Measurements from ENCODE around the gene BCL11A.

The BCL11A gene

DNA sequence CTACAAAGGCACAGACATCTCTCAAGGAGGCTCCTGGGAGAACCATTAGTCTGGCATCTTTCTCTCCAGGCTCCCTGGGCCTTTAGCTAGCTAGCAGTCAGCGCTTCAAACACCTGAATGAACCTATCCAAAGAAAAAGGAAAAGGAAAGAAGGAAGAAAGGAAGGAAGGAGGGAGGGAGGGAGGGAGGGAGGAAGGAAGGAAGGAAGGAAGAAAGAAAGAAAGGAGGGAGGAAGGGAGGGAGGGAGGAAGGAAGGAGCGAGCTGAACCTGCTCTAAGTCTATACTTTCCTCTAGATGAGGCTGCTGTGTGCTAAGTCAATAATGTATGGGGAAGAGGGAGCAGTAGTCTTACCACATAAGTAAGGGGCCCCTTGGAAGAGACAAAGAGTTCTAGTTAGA is 5.1 kb upstream of the BCL11A start:
- TF ChIP-seq, protein P1, sequence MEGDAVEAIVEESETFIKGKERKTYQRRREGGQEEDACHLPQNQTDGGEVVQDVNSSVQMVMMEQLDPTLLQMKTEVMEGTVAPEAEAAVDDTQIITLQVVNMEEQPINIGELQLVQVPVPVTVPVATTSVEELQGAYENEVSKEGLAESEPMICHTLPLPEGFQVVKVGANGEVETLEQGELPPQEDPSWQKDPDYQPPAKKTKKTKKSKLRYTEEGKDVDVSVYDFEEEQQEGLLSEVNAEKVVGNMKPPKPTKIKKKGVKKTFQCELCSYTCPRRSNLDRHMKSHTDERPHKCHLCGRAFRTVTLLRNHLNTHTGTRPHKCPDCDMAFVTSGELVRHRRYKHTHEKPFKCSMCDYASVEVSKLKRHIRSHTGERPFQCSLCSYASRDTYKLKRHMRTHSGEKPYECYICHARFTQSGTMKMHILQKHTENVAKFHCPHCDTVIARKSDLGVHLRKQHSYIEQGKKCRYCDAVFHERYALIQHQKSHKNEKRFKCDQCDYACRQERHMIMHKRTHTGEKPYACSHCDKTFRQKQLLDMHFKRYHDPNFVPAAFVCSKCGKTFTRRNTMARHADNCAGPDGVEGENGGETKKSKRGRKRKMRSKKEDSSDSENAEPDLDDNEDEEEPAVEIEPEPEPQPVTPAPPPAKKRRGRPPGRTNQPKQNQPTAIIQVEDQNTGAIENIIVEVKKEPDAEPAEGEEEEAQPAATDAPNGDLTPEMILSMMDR (IDR thresholded peaks at IDR 0.05; ENCODE audit: insufficient read depth, low read length, poor library complexity, severe bottlenecking) = no peak
- Histone ChIP-seq H3K27me3 (replicated peaks; ENCODE audit: control insufficient read depth, insufficient read depth, low read length) (no peaks in the 10 kb centered on the region), H3K36me3 (ENCODE audit: control insufficient read depth, insufficient read depth, low read length) (no peaks in the 10 kb centered on the region), H3K4me3 (replicated peaks; ENCODE audit: low read depth, low read length) (no peak overlapping the region)
- DNase-seq (ENCODE audit: extremely low read depth, insufficient read length) = no peak

DNA sequence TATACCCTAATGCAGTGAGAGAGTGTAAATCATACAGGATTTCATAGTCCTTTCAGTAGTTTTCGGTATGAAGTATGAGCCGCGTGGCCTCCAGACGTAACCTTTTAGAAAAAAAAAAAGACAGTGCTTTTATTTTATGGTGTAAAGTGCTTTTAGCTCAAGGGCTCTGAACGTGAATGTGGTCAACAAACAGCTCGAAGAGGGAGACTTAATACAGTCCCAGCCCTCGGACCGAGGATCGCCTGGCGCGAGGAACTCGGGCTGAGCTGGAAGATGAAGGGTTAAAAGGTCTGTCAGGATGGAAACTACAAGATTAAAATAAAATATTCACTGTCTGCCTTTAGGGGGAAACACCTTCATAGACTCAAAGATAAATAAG is 4.0 kb upstream of the BCL11A start:
- no peak for DNase-seq (ENCODE audit: extremely low read depth, insufficient read length)
- TF ChIP-seq, protein P1 (IDR thresholded peaks at IDR 0.05; ENCODE audit: insufficient read depth, low read length, poor library complexity, severe bottlenecking) = no peak
- Histone ChIP-seq H3K4me3 (replicated peaks; ENCODE audit: low read depth, low read length) (no peak overlapping the region), H3K27me3 (replicated peaks; ENCODE audit: control insufficient read depth, insufficient read depth, low read length) (no peaks in the 10 kb centered on the region; the same call in 1 of the 2 replicates), H3K36me3 (ENCODE audit: control insufficient read depth, insufficient read depth, low read length) (no peaks in the 10 kb centered on the region)

DNA sequence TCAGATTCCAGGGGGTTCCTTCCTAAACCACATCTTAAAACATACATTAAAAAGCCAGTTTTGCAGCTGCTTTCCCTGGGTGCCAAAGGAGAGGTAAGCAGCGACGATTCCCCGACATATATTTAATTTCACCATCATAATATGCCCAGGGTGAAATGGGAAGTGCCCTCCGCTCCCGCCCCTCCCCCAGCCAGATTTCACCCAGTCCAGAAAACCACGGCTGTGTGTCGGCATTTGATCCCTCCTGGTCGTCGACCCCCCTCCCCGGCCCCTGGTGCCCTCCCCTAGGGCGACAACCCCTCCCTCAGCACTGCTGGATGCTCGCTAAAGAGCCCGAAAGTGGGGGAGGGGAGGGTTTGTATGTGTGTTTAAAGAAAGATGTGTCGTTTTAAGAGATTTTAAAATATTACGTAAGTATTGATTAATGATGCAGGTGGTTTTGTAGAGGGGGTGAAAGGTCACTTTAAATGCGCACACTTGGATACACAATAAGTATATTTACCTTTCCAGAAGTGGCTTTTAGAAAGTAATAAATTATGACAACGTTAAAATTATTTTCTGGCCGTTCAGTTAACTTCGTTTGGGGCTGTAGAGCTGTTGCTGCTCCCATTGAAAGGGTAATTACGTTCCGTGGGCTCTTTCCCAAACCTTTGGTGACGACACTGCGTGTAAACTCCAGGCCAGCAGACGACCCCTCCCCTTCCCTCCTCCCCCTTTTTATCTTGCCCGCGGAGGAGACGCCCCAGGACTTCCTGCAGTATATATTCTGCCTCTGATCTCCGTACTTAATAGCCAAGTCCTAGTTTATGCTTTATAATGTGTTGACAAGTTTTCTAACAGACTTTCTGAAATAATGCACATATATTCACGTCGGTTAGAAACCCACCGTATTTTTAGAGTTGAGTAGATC is 3.4 kb upstream of the BCL11A start:
- TF ChIP-seq, protein P1 (IDR thresholded peaks at IDR 0.05; ENCODE audit: insufficient read depth, low read length, poor library complexity, severe bottlenecking) = no peak
- H3K27me3 ChIP-seq (replicated peaks; ENCODE audit: control insufficient read depth, insufficient read depth, low read length) = no peaks in the 10 kb centered on the region; the same call in 1 of the 2 replicates
- DNase-seq (ENCODE audit: extremely low read depth, insufficient read length) = no peak
- peak overlapping the region; percentile 9 for H3K4me3 ChIP-seq (replicated peaks; ENCODE audit: low read depth, low read length)
- no peaks in the 10 kb centered on the region for H3K36me3 ChIP-seq (ENCODE audit: control insufficient read depth, insufficient read depth, low read length)

DNA sequence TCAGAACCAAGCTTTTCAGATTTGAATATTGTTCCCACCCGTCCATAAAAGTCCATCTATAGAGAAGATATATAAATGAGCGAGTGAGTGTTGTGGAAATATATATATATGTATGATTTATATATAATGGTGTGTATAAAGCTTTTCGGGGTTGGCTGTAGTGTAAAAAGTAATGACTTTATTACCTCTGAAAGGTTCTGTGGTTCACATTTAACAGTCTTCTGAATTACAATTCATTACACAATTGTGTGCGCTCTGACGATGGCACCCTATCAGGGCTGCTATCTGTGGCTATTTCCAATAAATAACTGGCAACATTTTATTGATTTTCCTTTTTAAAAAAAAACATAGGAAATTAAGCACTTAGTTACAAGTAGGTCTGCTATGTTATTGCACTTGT is 2.7 kb upstream of the BCL11A start:
- Histone ChIP-seq H3K4me3 (replicated peaks; ENCODE audit: low read depth, low read length) (peak overlapping the region; percentile 81), H3K27me3 (replicated peaks; ENCODE audit: control insufficient read depth, insufficient read depth, low read length) (no peaks in the 10 kb centered on the region; the same call in 1 of the 2 replicates), H3K36me3 (ENCODE audit: control insufficient read depth, insufficient read depth, low read length) (no peaks in the 10 kb centered on the region)
- no peak for DNase-seq (ENCODE audit: extremely low read depth, insufficient read length)
- TF ChIP-seq, protein P1 (IDR thresholded peaks at IDR 0.05; ENCODE audit: insufficient read depth, low read length, poor library complexity, severe bottlenecking) = no peak

DNA sequence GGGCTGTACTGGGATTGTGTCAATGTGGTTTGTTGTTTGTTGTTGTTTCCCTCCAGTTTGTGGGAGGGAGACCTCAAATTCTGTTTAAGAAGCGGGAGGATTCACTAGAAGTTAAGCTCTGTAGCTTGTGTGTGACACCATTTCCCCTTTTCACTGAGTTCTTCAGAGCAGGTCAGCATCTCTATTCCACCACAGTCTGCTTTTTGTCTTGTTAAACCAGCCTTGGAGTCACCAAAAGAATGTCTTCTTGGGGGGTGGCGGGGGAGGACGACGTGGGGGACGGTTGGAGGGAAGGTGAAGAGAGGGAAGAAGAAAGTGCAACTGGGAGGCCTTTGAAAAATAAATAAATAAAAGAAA is 2.3 kb upstream of the BCL11A start:
- DNase-seq (ENCODE audit: extremely low read depth, insufficient read length) = no peak
- Histone ChIP-seq H3K4me3 (replicated peaks; ENCODE audit: low read depth, low read length) (peak overlapping the region; percentile 81), H3K36me3 (ENCODE audit: control insufficient read depth, insufficient read depth, low read length) (no peaks in the 10 kb centered on the region), H3K27me3 (replicated peaks; ENCODE audit: control insufficient read depth, insufficient read depth, low read length) (no peaks in the 10 kb centered on the region; the same call in 1 of the 2 replicates)
- TF ChIP-seq, protein P1 (IDR thresholded peaks at IDR 0.05; ENCODE audit: insufficient read depth, low read length, poor library complexity, severe bottlenecking) = no peak

All from GM06990 (cell line).